ENCODE data around the gene DCDC2. TPM values are rescaled to one million over a fixed set of nuclear protein-coding genes. Genes with fewer than 3 reads are reported as not detected.
"Not testable (repeated sequence)": the region's sequence is repeated elsewhere in the genome, so short reads cannot be mapped to it uniquely, and the experiment has no call there.

Gene DCDC2
- total and polyA plus RNA-seq, 7 donors = 0.45 to 3.1 (median 0.74) TPM

- no peak for TF ChIP-seq CTCF (IDR thresholded peaks at IDR 0.05)
- DNase-seq (no peak), ATAC-seq (no peak)
- H3K36me3 ChIP-seq (ENCODE audit: insufficient read depth in 1 of 2, low read depth in 1 of 2) = no peaks in the 10 kb centered on the region
- H3K4me1 ChIP-seq = no peaks in the 10 kb centered on the region
- no peaks in the 10 kb centered on the region for H3K27me3 ChIP-seq (ENCODE audit: insufficient read depth in 3 of 3, low read length in 2 of 3)
- intact Hi-C loops (cut with DNase I) = no loop called here
- H3K9me3 ChIP-seq = no peaks in the 10 kb centered on the region
- 26 to 33% (median 30%) methylated on average over 1 of the region's 1 CpG for WGBS, 3 donors
- no peak overlapping the region for H3K4me3 ChIP-seq
- no peak overlapping the region for H3K27ac ChIP-seq
Measured at GRCh38 chr6:24307881-24308280, 50.0 kb downstream of the DCDC2 start.

- no peak for DNase-seq
- no peak overlapping the region for H3K4me3 ChIP-seq
- WGBS, 3 donors = 43 to 48% (median 46%) methylated on average over 1 of the region's 1 CpG
- no peak for TF ChIP-seq CTCF (IDR thresholded peaks at IDR 0.05)
- no peaks in the 10 kb centered on the region for H3K9me3 ChIP-seq
- no peak overlapping the region for H3K27ac ChIP-seq
- no peak for ATAC-seq
- H3K36me3 ChIP-seq (ENCODE audit: insufficient read depth in 1 of 2, low read depth in 1 of 2) = no peaks in the 10 kb centered on the region
- no peaks in the 10 kb centered on the region for H3K4me1 ChIP-seq
- intact Hi-C loops (cut with DNase I) = no loop called here
- no peaks in the 10 kb centered on the region for H3K27me3 ChIP-seq (ENCODE audit: insufficient read depth in 3 of 3, low read length in 2 of 3)
Measured at GRCh38 chr6:24306936-24307335, 50.9 kb downstream of the DCDC2 start.

GRCh38 chr6:24306038-24306437, 51.8 kb downstream of the DCDC2 start:
- intact Hi-C loops (cut with DNase I) = no loop called here
- WGBS, 3 donors = 86 to 88% (median 88%) methylated on average over 4 of the region's 4 CpGs

GRCh38 chr6:24296944-24297343, 60.9 kb downstream of the DCDC2 start:
- WGBS, 3 donors = 48 to 100% (median 100%) methylated on average over 1 of the region's 1 CpG

More at GRCh38 chr6:24306038-24306437, 51.8 kb downstream of the DCDC2 start:
- H3K4me3 ChIP-seq = no peak overlapping the region
- DNase-seq (no peak), ATAC-seq (no peak)
- no peak overlapping the region for H3K27ac ChIP-seq
- no peaks in the 10 kb centered on the region for H3K27me3 ChIP-seq (ENCODE audit: insufficient read depth in 3 of 3, low read length in 2 of 3)
- no peak for TF ChIP-seq CTCF (IDR thresholded peaks at IDR 0.05)
- H3K36me3 ChIP-seq (ENCODE audit: insufficient read depth in 1 of 2, low read depth in 1 of 2) = no peaks in the 10 kb centered on the region
- no peaks in the 10 kb centered on the region for H3K9me3 ChIP-seq
- no peaks in the 10 kb centered on the region for H3K4me1 ChIP-seq

GRCh38 chr6:24293852-24294251, 64.0 kb downstream of the DCDC2 start:
- H3K36me3 ChIP-seq (ENCODE audit: insufficient read depth in 1 of 2, low read depth in 1 of 2); H3K9me3 ChIP-seq; H3K27me3 ChIP-seq (ENCODE audit: insufficient read depth in 3 of 3, low read length in 2 of 3); ATAC-seq; DNase-seq; H3K4me1 ChIP-seq; H3K27ac ChIP-seq; intact Hi-C loops (cut with DNase I); H3K4me3 ChIP-seq: not testable (repeated sequence)
- 81 to 89% (median 84%) methylated on average over 2 of the region's 2 CpGs for WGBS, 3 donors

More at GRCh38 chr6:24296944-24297343, 60.9 kb downstream of the DCDC2 start:
- H3K4me1 ChIP-seq = no peaks in the 10 kb centered on the region
- DNase-seq = no peak
- no peak for TF ChIP-seq CTCF (IDR thresholded peaks at IDR 0.05)
- no peaks in the 10 kb centered on the region for H3K36me3 ChIP-seq (ENCODE audit: insufficient read depth in 1 of 2, low read depth in 1 of 2)
- H3K9me3 ChIP-seq = no peaks in the 10 kb centered on the region
- no peak for ATAC-seq
- no peaks in the 10 kb centered on the region for H3K27me3 ChIP-seq (ENCODE audit: insufficient read depth in 3 of 3, low read length in 2 of 3)
- no peak overlapping the region for H3K4me3 ChIP-seq
- no peak overlapping the region for H3K27ac ChIP-seq
- intact Hi-C loops (cut with DNase I) = no loop called here

Data from psoas muscle (tissue), 8 donors.